Skeletal muscle tissue (tissue), 4 donors: ENCODE data around the gene SVIL. TPM values are rescaled to one million over a fixed set of nuclear protein-coding genes. Genes with fewer than 3 reads are reported as not detected.
"Not testable (repeated sequence)": the region's sequence is repeated elsewhere in the genome, so short reads cannot be mapped to it uniquely, and the experiment has no call there.

Experiments
- H3K27ac ChIP-seq: one replicate; pipeline ENCODE4 v1.7.0; 2013; ENCODE audit warnings: mild to moderate bottlenecking, low read depth, low read length, inconsistent platforms
- H3K27me3 ChIP-seq, 3 donors: one replicate each; pipeline ENCODE4 v1.7.0; 2013; ENCODE audit warnings: low read length in 3 of 3; ENCODE audit not compliant: control insufficient read depth in 3 of 3, insufficient read depth in 3 of 3
- H3K36me3 ChIP-seq, 3 donors: one replicate each; pipeline ENCODE4 v1.7.0; 2013; ENCODE audit warnings: low read length in 3 of 3; ENCODE audit not compliant: control insufficient read depth in 3 of 3, insufficient read depth in 3 of 3
- H3K4me1 ChIP-seq, 3 donors: one replicate each; pipeline ENCODE4 v1.7.0; 2013; ENCODE audit warnings: low read length in 3 of 3, mild to moderate bottlenecking in 3 of 3; ENCODE audit not compliant: control insufficient read depth in 3 of 3, insufficient read depth in 3 of 3
- H3K4me3 ChIP-seq, 3 donors: one replicate each; pipeline ENCODE4 v1.7.0; 2013; ENCODE audit warnings: low read length in 3 of 3
- H3K9ac ChIP-seq, 3 donors: one replicate each; pipeline ENCODE4 v1.7.0; 2013; ENCODE audit warnings: low read length in 3 of 3, mild to moderate bottlenecking in 3 of 3, moderate library complexity in 2 of 3, low read depth in 1 of 3
- H3K9me3 ChIP-seq, 3 donors: one replicate each; pipeline ENCODE4 v1.7.0; 2013; ENCODE audit warnings: low read length in 3 of 3; ENCODE audit not compliant: control insufficient read depth in 3 of 3
- total RNA-seq: library from RNA; depleted of rRNA; stranded (reverse); fragments of >200 nt; gene quantifications from one replicate; pipeline ENCODE4 v1.2.3, GENCODE V29; 2014
- donor health status: Osteomylitis.

SVIL gene
- total RNA-seq, 1 donor from 2014 or later, result 153 TPM

GRCh38 chr10:29450405-29450804 is 184.4 kb downstream of the SVIL start:
- H3K27ac ChIP-seq, result no peak overlapping the region
- no peak overlapping the region for H3K4me3 ChIP-seq
- H3K4me1 ChIP-seq, result peaks cover 8 to 14% (median 13%) of the 10 kb centered on the region in 3 donors
- H3K9me3 ChIP-seq, result no peaks in the 10 kb centered on the region
- H3K36me3 ChIP-seq, result peaks cover 0 to 3% (median 0%) of the 10 kb centered on the region in 3 donors
- H3K9ac ChIP-seq, result no peak overlapping the region
- no peaks in the 10 kb centered on the region for H3K27me3 ChIP-seq

GRCh38 chr10:29448756-29449592 is 185.8 kb downstream of the SVIL start:
- not testable (repeated sequence) for H3K36me3 ChIP-seq, H3K27ac ChIP-seq, H3K27me3 ChIP-seq, H3K4me3 ChIP-seq, H3K9me3 ChIP-seq
- peak overlapping the region in 1 of 3 donors; percentile 33 for H3K9ac ChIP-seq
- peaks cover 8 to 14% (median 13%) of the 10 kb centered on the region in 3 donors for H3K4me1 ChIP-seq

GRCh38 chr10:29448125-29448524 is 186.6 kb downstream of the SVIL start:
- Histone ChIP-seq H3K9me3 (no peaks in the 10 kb centered on the region), H3K4me3 (no peak overlapping the region), H3K36me3 (no peaks in the 10 kb centered on the region), H3K9ac (peak overlapping the region in 1 of 3 donors; percentile 40), H3K27ac (no peak overlapping the region), H3K27me3 (no peaks in the 10 kb centered on the region), H3K4me1 (peaks cover 8 to 14% (median 13%) of the 10 kb centered on the region in 3 donors)

GRCh38 chr10:29446327-29446726 is 188.4 kb downstream of the SVIL start:
- Histone ChIP-seq H3K27me3 (no peaks in the 10 kb centered on the region), H3K9me3 (no peaks in the 10 kb centered on the region), H3K4me1 (peaks cover 8 to 14% (median 13%) of the 10 kb centered on the region in 3 donors), H3K27ac (no peak overlapping the region), H3K4me3 (no peak overlapping the region), H3K36me3 (no peaks in the 10 kb centered on the region), H3K9ac (peak overlapping the region in 1 of 3 donors; percentile 33)

- Histone ChIP-seq H3K36me3 (no peaks in the 10 kb centered on the region), H3K9me3 (no peaks in the 10 kb centered on the region), H3K27ac (no peak overlapping the region), H3K27me3 (no peaks in the 10 kb centered on the region), H3K4me3 (no peak overlapping the region), H3K4me1 (peaks cover 8 to 11% (median 9%) of the 10 kb centered on the region in 3 donors), H3K9ac (no peak overlapping the region)
Observed at GRCh38 chr10:29443745-29444523, 190.8 kb downstream of the SVIL start.

GRCh38 chr10:29440981-29441380 is 193.8 kb downstream of the SVIL start:
- Histone ChIP-seq H3K4me1 (no peaks in the 10 kb centered on the region), H3K36me3 (no peaks in the 10 kb centered on the region), H3K9ac (no peak overlapping the region), H3K9me3 (no peaks in the 10 kb centered on the region), H3K27ac (no peak overlapping the region), H3K4me3 (no peak overlapping the region), H3K27me3 (no peaks in the 10 kb centered on the region)

- not testable (repeated sequence) for H3K36me3 ChIP-seq, H3K4me3 ChIP-seq, H3K9ac ChIP-seq, H3K9me3 ChIP-seq, H3K27ac ChIP-seq, H3K27me3 ChIP-seq, H3K4me1 ChIP-seq
Observed at GRCh38 chr10:29439005-29439404, 195.8 kb downstream of the SVIL start.

GRCh38 chr10:29438271-29438670 is 196.5 kb downstream of the SVIL start:
- Histone ChIP-seq H3K4me3 (no peak overlapping the region), H3K4me1 (no peaks in the 10 kb centered on the region), H3K36me3 (no peaks in the 10 kb centered on the region), H3K9ac (no peak overlapping the region), H3K27me3 (no peaks in the 10 kb centered on the region), H3K9me3 (no peaks in the 10 kb centered on the region), H3K27ac (no peak overlapping the region)

GRCh38 chr10:29437871-29438270 is 196.9 kb downstream of the SVIL start:
- H3K4me3 ChIP-seq, result no peak overlapping the region

More at GRCh38 chr10:29437871-29438270, 196.9 kb downstream of the SVIL start:
- no peak overlapping the region for H3K9ac ChIP-seq
- no peak overlapping the region for H3K27ac ChIP-seq
- H3K36me3 ChIP-seq, result no peaks in the 10 kb centered on the region
- no peaks in the 10 kb centered on the region for H3K4me1 ChIP-seq
- no peaks in the 10 kb centered on the region for H3K27me3 ChIP-seq
- no peaks in the 10 kb centered on the region for H3K9me3 ChIP-seq
